Neural cell (in vitro differentiated cells): ENCODE data around the gene LRCH1. TPM values are rescaled to one million over a fixed set of nuclear protein-coding genes. Genes with fewer than 3 reads are reported as not detected.

ENCODE experiments used
- H2AFZ ChIP-seq: fragments of 200-600, 300-800 bp; sonication (generic), shearing (Covaris generic); 2 replicates; pipeline ENCODE4 v1.6.0; 2014; ENCODE audit warnings: low read depth, mild to moderate bottlenecking, antibody characterized with exemption, low read length, moderate library complexity
- H3F3A ChIP-seq: fragments of 200-600 bp; shearing (Covaris generic); 2 replicates; pipeline ENCODE4 v1.6.1; 2016; ENCODE audit warnings: mild to moderate bottlenecking, moderate library complexity, mixed read lengths, antibody characterized with exemption, low read length; ENCODE audit not compliant: insufficient read depth, poor library complexity, severe bottlenecking
- H3K27ac ChIP-seq: fragments of 200-600, 300-800 bp; sonication (generic), shearing (Covaris generic); 2 replicates; pipeline ENCODE4 v1.5.1; 2014; ENCODE audit warnings: mild to moderate bottlenecking, low read length, moderate library complexity
- H3K27me3 ChIP-seq: fragments of 300-800, 200-600 bp; sonication (generic), shearing (Covaris generic); 2 replicates; pipeline ENCODE4 v1.6.0; 2014; ENCODE audit warnings: mild to moderate bottlenecking, low read depth, low read length, moderate library complexity; ENCODE audit not compliant: insufficient read depth
- H3K36me3 ChIP-seq: fragments of 300-800, 200-600 bp; sonication (generic), shearing (Covaris generic); 2 replicates; pipeline ENCODE4 v1.5.1; 2014; ENCODE audit warnings: mild to moderate bottlenecking, antibody characterized with exemption, low read length, moderate library complexity; ENCODE audit not compliant: insufficient read depth
- H3K4me2 ChIP-seq: fragments of 300-800, 200-600 bp; sonication (generic), shearing (Covaris generic); 2 replicates; pipeline ENCODE4 v1.6.0; 2014; ENCODE audit warnings: mild to moderate bottlenecking, low read length
- H3K4me3 ChIP-seq: fragments of 300-800, 200-600 bp; sonication (generic), shearing (Covaris generic); 2 replicates; pipeline ENCODE4 v1.5.1; 2014; ENCODE audit warnings: mild to moderate bottlenecking, low read length, moderate library complexity
- H3K79me2 ChIP-seq: fragments of 200-600 bp; shearing (Covaris generic); replicated peaks from 2 replicates; pipeline ENCODE4 v1.6.0; 2014; ENCODE audit warnings: mild to moderate bottlenecking, low read length, moderate library complexity; ENCODE audit not compliant: insufficient read depth
- H3K9ac ChIP-seq: fragments of 300-800, 200-600 bp; sonication (generic), shearing (Covaris generic); 2 replicates; pipeline ENCODE4 v1.6.1; 2016; ENCODE audit warnings: mild to moderate bottlenecking, low read length, mixed read lengths
- H3K9me2 ChIP-seq: fragments of 200-600 bp; shearing (Covaris generic); 2 replicates; pipeline ENCODE4 v1.6.1; 2016; ENCODE audit warnings: mild to moderate bottlenecking, low read length, mixed read lengths; ENCODE audit not compliant: insufficient read depth
- H3K9me3 ChIP-seq: fragments of 200-600, 300-800 bp; sonication (generic), shearing (Covaris generic); 2 replicates; pipeline ENCODE4 v1.6.1; 2016; ENCODE audit warnings: mild to moderate bottlenecking, mixed run types, low read length, moderate library complexity, mixed read lengths
- H4K20me1 ChIP-seq: fragments of 200-600 bp; shearing (Covaris generic); 2 replicates; pipeline ENCODE4 v1.6.1; 2016; ENCODE audit warnings: mild to moderate bottlenecking, mixed run types; ENCODE audit not compliant: insufficient read depth
- EP300 ChIP-seq: fragments of 450-650 bp; conservative IDR thresholded peaks from 2 replicates; pipeline ENCODE4 v1.6.1; 2014; ENCODE audit warnings: antibody characterized with exemption, mild to moderate bottlenecking, moderate library complexity; ENCODE audit not compliant: poor library complexity, severe bottlenecking
- EZH2 ChIP-seq: fragments of 200-600, 300-800 bp; shearing (Covaris generic), sonication (generic); IDR thresholded peaks from 2 replicates; pipeline ENCODE4 v1.6.1; 2014; ENCODE audit warnings: antibody characterized with exemption, low read length, borderline replicate concordance, mild to moderate bottlenecking; ENCODE audit not compliant: insufficient read depth, poor library complexity, severe bottlenecking
- POLR2AphosphoS5 ChIP-seq: IDR thresholded peaks from 2 replicates; pipeline ENCODE4 v1.6.1; 2012
- SMC3 ChIP-seq: fragments of 450-650 bp; conservative IDR thresholded peaks from 2 replicates; pipeline ENCODE4 v1.6.1; 2014; ENCODE audit warnings: antibody characterized with exemption, mild to moderate bottlenecking, moderate library complexity; ENCODE audit not compliant: poor library complexity
- TAF1 ChIP-seq: IDR thresholded peaks from 2 replicates; pipeline ENCODE4 v1.6.1; 2012; ENCODE audit warnings: low read depth
- polyA plus RNA-seq: library from polyadenylated mRNA; depleted of rRNA; stranded (reverse); fragments of >200 nt; gene quantifications from 2 replicates; pipeline ENCODE4 v1.2.3, GENCODE V29; 2014
- TF ChIP-seq, protein P1 (sequence below): IDR thresholded peaks from 2 replicates; pipeline ENCODE4 v1.6.1; 2012; ENCODE audit warnings: borderline replicate concordance
- TF ChIP-seq, protein P2 (sequence below): fragments of 450-650 bp; IDR thresholded peaks from 2 replicates; pipeline ENCODE4 v1.5.1; 2014; ENCODE audit warnings: antibody characterized with exemption, mild to moderate bottlenecking, moderate library complexity; ENCODE audit not compliant: poor library complexity, severe bottlenecking

LRCH1 gene
- polyA plus RNA-seq, 1 donor from 2014 or later = 15.4 TPM

DNA sequence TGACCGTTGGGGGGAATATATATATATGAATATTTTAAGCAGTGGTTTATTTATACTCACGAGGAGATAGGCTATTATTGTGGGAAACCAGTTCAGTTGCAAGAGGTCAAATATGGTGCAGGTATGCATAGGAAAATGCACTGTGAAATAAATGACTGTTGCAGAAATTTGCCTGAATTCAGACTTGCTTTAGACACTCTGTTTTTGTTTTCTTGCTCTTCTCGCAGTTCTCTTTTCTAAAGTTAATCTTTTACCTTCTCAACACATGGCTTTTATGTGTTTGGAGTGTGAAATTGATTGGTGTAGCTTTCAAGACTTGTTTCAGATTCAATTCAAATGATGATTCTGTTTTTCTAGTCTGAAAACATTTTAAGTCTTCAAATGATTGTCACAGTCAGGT lies 109.7 kb downstream of the LRCH1 start:
- no peaks in the 10 kb centered on the region for H3K79me2 ChIP-seq
- H3K27me3 ChIP-seq = no peaks in the 10 kb centered on the region
- H3K9me3 ChIP-seq = no peaks in the 10 kb centered on the region
- H4K20me1 ChIP-seq = no peaks in the 10 kb centered on the region
- no peaks in the 10 kb centered on the region for H3K36me3 ChIP-seq
- no peak overlapping the region for H3K4me3 ChIP-seq
- H3F3A ChIP-seq = no peaks in the 10 kb centered on the region
- no peak overlapping the region for H3K4me2 ChIP-seq
- H2AFZ ChIP-seq = no peak overlapping the region
- no peak overlapping the region for H3K27ac ChIP-seq
- H3K9ac ChIP-seq = no peak overlapping the region
- no peaks in the 10 kb centered on the region for H3K9me2 ChIP-seq
- TF ChIP-seq TAF1 (no peak), POLR2AphosphoS5 (no peak), SMC3 (no peak), EP300 (no peak), EZH2 (no peak)
- TF ChIP-seq, protein P1, sequence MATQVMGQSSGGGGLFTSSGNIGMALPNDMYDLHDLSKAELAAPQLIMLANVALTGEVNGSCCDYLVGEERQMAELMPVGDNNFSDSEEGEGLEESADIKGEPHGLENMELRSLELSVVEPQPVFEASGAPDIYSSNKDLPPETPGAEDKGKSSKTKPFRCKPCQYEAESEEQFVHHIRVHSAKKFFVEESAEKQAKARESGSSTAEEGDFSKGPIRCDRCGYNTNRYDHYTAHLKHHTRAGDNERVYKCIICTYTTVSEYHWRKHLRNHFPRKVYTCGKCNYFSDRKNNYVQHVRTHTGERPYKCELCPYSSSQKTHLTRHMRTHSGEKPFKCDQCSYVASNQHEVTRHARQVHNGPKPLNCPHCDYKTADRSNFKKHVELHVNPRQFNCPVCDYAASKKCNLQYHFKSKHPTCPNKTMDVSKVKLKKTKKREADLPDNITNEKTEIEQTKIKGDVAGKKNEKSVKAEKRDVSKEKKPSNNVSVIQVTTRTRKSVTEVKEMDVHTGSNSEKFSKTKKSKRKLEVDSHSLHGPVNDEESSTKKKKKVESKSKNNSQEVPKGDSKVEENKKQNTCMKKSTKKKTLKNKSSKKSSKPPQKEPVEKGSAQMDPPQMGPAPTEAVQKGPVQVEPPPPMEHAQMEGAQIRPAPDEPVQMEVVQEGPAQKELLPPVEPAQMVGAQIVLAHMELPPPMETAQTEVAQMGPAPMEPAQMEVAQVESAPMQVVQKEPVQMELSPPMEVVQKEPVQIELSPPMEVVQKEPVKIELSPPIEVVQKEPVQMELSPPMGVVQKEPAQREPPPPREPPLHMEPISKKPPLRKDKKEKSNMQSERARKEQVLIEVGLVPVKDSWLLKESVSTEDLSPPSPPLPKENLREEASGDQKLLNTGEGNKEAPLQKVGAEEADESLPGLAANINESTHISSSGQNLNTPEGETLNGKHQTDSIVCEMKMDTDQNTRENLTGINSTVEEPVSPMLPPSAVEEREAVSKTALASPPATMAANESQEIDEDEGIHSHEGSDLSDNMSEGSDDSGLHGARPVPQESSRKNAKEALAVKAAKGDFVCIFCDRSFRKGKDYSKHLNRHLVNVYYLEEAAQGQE = no peak

DNA sequence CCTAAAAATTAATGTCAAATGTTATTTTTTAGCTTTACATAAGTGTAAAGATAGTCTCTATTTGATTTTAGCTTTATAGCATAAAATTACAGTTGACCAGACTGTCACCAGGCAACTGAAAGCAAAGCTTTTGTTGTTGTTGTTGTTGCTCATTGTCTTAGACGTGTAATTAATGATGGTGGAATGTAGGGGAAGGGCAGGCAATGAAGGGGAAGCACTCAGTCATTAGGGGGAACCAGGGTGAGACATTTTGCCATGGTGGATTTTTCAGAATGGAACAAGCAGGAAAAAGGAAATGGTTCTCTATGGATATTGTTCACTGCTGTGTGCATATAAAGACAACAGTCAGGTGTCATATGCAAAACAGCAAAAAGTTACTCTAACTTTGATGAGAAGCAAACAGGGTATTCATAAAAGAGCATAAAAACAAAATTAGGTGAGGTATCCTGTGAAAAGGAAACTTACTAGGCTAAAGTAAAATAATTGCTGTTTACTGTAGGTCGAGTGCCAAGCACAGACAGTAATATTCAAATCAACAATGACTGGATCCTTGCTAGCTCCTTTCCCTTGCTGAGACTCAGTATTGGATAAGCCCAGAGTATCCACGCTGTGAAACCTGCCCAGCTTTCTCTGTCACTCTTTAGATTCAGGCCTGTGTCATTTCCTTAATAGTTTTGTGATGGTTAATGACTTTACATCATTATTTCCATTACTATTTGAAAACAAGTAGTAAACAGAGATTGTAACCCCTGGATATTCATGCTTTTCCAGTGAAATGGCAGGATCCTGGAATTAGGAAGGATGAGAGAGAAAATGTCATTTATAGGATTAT lies 110.5 kb downstream of the LRCH1 start:
- no peaks in the 10 kb centered on the region for H3K36me3 ChIP-seq
- H3K4me2 ChIP-seq = no peak overlapping the region
- H2AFZ ChIP-seq = no peak overlapping the region
- no peak overlapping the region for H3K4me3 ChIP-seq
- no peaks in the 10 kb centered on the region for H3K79me2 ChIP-seq
- no peaks in the 10 kb centered on the region for H3F3A ChIP-seq
- no peaks in the 10 kb centered on the region for H4K20me1 ChIP-seq
- H3K9me2 ChIP-seq = no peaks in the 10 kb centered on the region
- H3K9ac ChIP-seq = no peak overlapping the region
- TF ChIP-seq EP300 (no peak), EZH2 (no peak), POLR2AphosphoS5 (no peak)
- TF ChIP-seq, protein P1 = no peak
- TF ChIP-seq, protein P2, sequence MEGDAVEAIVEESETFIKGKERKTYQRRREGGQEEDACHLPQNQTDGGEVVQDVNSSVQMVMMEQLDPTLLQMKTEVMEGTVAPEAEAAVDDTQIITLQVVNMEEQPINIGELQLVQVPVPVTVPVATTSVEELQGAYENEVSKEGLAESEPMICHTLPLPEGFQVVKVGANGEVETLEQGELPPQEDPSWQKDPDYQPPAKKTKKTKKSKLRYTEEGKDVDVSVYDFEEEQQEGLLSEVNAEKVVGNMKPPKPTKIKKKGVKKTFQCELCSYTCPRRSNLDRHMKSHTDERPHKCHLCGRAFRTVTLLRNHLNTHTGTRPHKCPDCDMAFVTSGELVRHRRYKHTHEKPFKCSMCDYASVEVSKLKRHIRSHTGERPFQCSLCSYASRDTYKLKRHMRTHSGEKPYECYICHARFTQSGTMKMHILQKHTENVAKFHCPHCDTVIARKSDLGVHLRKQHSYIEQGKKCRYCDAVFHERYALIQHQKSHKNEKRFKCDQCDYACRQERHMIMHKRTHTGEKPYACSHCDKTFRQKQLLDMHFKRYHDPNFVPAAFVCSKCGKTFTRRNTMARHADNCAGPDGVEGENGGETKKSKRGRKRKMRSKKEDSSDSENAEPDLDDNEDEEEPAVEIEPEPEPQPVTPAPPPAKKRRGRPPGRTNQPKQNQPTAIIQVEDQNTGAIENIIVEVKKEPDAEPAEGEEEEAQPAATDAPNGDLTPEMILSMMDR = no peak
- H3K27me3 ChIP-seq = no peaks in the 10 kb centered on the region
- H3K27ac ChIP-seq = no peak overlapping the region
- no peaks in the 10 kb centered on the region for H3K9me3 ChIP-seq
